22Rv1 (cell line): ENCODE results near the gene PF4V1.

Experiments used
- H3K27ac ChIP-seq: fragments of 450-650 bp; 2 replicates; pipeline ENCODE4 v1.5.1; 2017
- CTCF ChIP-seq: fragments of 450-650 bp; IDR thresholded peaks from 2 replicates; pipeline ENCODE4 v1.5.1; 2017; ENCODE audit warnings: mild to moderate bottlenecking
- ZFX ChIP-seq: fragments of 450-650 bp; IDR thresholded peaks from 2 replicates; pipeline ENCODE4 v1.6.1; 2017; ENCODE audit warnings: antibody characterized with exemption, borderline replicate concordance

Gene PF4V1

GRCh38 chr4:73871511-73872310 is 18.6 kb downstream of the PF4V1 start:
- H3K27ac ChIP-seq: no peak overlapping the region
- no peak for TF ChIP-seq CTCF
- no peak for TF ChIP-seq ZFX

GRCh38 chr4:73872316-73873108 is 19.4 kb downstream of the PF4V1 start:
- no peak for TF ChIP-seq ZFX
- no peak for TF ChIP-seq CTCF
- H3K27ac ChIP-seq: no peak overlapping the region

GRCh38 chr4:73874386-73874785 is 21.3 kb downstream of the PF4V1 start:
- TF ChIP-seq ZFX (no peak), CTCF (no peak)
- no peak overlapping the region for H3K27ac ChIP-seq

GRCh38 chr4:73875401-73875800 is 22.3 kb downstream of the PF4V1 start:
- TF ChIP-seq ZFX (no peak), CTCF (no peak)
- H3K27ac ChIP-seq: no peak overlapping the region

- no peak overlapping the region for H3K27ac ChIP-seq
- no peak for TF ChIP-seq ZFX
- no peak for TF ChIP-seq CTCF
Observed at GRCh38 chr4:73883306-73883705, 30.2 kb downstream of the PF4V1 start.

GRCh38 chr4:73885574-73886267 is 32.6 kb downstream of the PF4V1 start:
- TF ChIP-seq ZFX (no peak), CTCF (no peak)
- no peak overlapping the region for H3K27ac ChIP-seq
